ENCODE data around the gene IL3RA.

DNA sequence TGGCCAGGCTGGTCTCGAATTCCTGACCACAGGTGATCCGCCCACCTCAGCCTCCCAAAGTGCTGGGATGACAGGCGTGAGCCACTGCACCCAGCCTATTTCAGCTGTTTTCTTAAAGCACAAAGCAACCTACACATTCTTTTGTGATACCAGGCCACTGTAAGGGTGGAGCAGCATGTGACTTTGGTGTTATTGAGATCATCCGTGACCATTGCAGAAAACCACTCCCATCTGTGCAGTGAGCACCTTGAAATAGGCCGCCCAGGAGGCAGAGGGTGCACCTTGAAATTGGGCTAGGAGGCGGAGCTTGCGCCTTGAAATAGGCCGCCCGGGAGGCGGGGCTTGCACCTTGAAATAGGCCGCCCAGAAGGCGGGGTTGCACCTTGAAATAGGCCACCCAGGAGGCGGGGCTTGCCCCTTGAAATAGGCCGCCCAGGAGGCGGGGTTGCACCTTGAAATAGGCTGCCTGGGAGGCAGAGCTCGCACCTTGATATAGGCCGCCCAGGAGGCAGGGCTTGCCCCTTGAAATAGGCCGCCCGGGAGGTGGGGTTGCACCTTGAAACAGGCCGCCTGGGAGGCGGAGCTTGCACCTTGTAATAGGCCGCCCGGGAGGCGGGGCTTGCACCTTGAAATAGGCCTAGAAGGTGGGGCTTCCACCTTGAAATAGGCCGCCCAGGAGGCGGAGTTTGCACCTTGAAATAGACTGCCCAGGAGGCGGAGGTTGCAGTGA lies 64.3 kb downstream of the IL3RA start:
- TF ChIP-seq, protein P1, sequence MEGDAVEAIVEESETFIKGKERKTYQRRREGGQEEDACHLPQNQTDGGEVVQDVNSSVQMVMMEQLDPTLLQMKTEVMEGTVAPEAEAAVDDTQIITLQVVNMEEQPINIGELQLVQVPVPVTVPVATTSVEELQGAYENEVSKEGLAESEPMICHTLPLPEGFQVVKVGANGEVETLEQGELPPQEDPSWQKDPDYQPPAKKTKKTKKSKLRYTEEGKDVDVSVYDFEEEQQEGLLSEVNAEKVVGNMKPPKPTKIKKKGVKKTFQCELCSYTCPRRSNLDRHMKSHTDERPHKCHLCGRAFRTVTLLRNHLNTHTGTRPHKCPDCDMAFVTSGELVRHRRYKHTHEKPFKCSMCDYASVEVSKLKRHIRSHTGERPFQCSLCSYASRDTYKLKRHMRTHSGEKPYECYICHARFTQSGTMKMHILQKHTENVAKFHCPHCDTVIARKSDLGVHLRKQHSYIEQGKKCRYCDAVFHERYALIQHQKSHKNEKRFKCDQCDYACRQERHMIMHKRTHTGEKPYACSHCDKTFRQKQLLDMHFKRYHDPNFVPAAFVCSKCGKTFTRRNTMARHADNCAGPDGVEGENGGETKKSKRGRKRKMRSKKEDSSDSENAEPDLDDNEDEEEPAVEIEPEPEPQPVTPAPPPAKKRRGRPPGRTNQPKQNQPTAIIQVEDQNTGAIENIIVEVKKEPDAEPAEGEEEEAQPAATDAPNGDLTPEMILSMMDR (IDR thresholded peaks at IDR 0.05), result no peak
- no peak for TF ChIP-seq POLR2A (IDR thresholded peaks at IDR 0.05)
